Esophagus squamous epithelium (tissue), 4 donors: ENCODE results near the gene CERS1.

Source experiments
- CTCF ChIP-seq, 6 experiments: fragments of 450-650 bp in 4 of 6; fragments of 200-600 bp in 2 of 6; sonication (generic) in 2 of 6; IDR thresholded peaks; one replicate each; pipeline ENCODE4 v1.5.1; 2016 to 2019; ENCODE audit warnings: antibody characterized with exemption in 6 of 6, mild to moderate bottlenecking in 4 of 6, moderate library complexity in 4 of 6
- POLR2A ChIP-seq, 4 donors: fragments of 450-650 bp; IDR thresholded peaks; one replicate each; pipeline ENCODE4 v1.6.1; 2017; ENCODE audit warnings: antibody characterized with exemption in 4 of 4, mild to moderate bottlenecking in 4 of 4, moderate library complexity in 3 of 4

GRCh38 chr19:18878058-18878797, 17.7 kb downstream of the CERS1 start:
- TF ChIP-seq CTCF (IDR thresholded peaks at IDR 0.05) (no peak), POLR2A (IDR thresholded peaks at IDR 0.05) (no peak)
